AG04449 (cell line): ENCODE results near the gene PRXL2B.

Experiments used
- CTCF ChIA-PET: fragments of 350-600 bp; formaldehyde crosslinking; extraction: SDS; loops from one replicate; lab custom pipeline; 2021; ENCODE audit warnings: antibody characterized with exemption; lab: Yijun Ruan, JAX
- POLR2A ChIA-PET: fragments of 400-600, 350-600 bp; formaldehyde crosslinking; extraction: SDS; loops from one replicate; lab custom pipeline; 2020; ENCODE audit warnings: antibody characterized with exemption, inconsistent platforms; lab: Yijun Ruan, JAX
- DNase-seq: peaks from one replicate; pipeline ENCODE4 v3.0.0-alpha.2; 2010; ENCODE audit warnings: low read depth, low spot score
- H3K4me3 ChIP-seq: 2 replicates; pipeline ENCODE4 v1.5.1; 2011; ENCODE audit warnings: low read depth, mild to moderate bottlenecking, control low read depth, low read length
- TF ChIP-seq, protein P1 (sequence below): IDR thresholded peaks from one replicate; pipeline ENCODE4 v1.5.1; 2011; ENCODE audit warnings: mild to moderate bottlenecking, moderate library complexity, low read length, control low read depth, inconsistent platforms; ENCODE audit not compliant: insufficient read depth; ENCODE audit errors: missing control alignments

The PRXL2B gene

DNA sequence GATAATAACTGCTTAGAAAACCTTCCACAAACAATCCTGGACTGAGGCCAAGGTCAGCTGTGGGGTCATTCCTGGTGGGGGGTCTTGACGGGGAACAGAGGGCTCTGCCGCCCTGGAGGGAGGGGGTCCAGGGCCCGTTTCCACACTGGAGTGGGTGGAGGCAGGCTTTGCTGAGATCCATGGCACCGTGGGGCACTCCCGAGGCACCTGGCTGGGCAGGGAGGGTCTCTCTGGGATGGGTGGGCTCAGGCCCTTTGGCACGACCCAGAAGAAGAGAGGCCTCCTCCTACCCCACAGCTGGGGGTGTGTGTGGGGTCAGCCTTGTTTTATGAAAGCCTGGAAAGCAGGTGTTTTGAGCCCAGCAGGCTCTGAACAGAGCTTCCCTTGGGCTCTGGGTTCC lies 41.2 kb downstream of the PRXL2B start:
- no peak overlapping the region for H3K4me3 ChIP-seq
- DNase-seq, result no peak
- CTCF ChIA-PET, result no interaction called here
- TF ChIP-seq, protein P1, sequence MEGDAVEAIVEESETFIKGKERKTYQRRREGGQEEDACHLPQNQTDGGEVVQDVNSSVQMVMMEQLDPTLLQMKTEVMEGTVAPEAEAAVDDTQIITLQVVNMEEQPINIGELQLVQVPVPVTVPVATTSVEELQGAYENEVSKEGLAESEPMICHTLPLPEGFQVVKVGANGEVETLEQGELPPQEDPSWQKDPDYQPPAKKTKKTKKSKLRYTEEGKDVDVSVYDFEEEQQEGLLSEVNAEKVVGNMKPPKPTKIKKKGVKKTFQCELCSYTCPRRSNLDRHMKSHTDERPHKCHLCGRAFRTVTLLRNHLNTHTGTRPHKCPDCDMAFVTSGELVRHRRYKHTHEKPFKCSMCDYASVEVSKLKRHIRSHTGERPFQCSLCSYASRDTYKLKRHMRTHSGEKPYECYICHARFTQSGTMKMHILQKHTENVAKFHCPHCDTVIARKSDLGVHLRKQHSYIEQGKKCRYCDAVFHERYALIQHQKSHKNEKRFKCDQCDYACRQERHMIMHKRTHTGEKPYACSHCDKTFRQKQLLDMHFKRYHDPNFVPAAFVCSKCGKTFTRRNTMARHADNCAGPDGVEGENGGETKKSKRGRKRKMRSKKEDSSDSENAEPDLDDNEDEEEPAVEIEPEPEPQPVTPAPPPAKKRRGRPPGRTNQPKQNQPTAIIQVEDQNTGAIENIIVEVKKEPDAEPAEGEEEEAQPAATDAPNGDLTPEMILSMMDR, result no peak
- POLR2A ChIA-PET, result no interaction called here

DNA sequence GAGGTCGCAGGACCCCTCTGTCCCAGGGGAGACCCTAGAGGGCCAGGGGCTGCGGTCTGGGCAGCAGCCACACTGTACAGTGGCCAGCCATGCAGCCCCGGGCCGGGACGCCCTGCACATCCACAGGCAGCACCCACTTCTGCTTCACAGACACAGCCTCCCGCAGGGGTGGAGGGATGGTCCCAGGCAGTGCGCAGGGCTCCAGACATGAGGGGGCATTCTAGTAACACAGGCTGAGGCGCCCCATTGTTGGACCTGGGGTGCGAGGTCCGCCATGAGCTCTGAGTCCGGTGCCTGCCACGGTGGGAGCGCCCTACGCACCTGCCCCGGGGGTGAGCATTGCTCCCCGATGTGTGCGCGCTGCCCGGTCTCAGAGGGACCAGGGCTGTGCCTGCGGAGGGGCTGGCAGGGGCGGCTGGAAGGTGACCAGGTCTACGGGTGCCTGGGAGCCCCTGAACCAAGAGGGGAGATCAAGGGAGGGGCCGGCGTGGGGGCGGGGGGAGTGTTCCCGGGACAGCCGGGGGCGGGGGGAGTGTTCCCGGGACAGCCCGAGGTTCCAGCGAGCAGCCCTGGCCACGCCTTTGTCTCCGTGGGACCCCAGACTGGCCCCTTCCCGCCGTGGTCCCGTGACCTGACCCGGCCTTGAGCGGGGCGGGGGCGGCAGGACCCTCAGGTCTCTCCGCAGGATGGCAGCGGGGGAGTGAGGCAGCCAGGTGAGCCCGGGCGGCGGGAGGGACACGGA lies 41.8 kb downstream of the PRXL2B start:
- ChIA-PET CTCF (no interaction called here), POLR2A (no interaction called here)
- DNase-seq, result no peak
- TF ChIP-seq, protein P1, result no peak
- no peak overlapping the region for H3K4me3 ChIP-seq

- POLR2A ChIA-PET, result no interaction called here
- CTCF ChIA-PET, result no interaction called here
- DNase-seq, result no peak
- H3K4me3 ChIP-seq, result no peak overlapping the region
- TF ChIP-seq, protein P1, result no peak
Measured at GRCh38 chr1:2628933-2629626, 42.5 kb downstream of the PRXL2B start.

DNA sequence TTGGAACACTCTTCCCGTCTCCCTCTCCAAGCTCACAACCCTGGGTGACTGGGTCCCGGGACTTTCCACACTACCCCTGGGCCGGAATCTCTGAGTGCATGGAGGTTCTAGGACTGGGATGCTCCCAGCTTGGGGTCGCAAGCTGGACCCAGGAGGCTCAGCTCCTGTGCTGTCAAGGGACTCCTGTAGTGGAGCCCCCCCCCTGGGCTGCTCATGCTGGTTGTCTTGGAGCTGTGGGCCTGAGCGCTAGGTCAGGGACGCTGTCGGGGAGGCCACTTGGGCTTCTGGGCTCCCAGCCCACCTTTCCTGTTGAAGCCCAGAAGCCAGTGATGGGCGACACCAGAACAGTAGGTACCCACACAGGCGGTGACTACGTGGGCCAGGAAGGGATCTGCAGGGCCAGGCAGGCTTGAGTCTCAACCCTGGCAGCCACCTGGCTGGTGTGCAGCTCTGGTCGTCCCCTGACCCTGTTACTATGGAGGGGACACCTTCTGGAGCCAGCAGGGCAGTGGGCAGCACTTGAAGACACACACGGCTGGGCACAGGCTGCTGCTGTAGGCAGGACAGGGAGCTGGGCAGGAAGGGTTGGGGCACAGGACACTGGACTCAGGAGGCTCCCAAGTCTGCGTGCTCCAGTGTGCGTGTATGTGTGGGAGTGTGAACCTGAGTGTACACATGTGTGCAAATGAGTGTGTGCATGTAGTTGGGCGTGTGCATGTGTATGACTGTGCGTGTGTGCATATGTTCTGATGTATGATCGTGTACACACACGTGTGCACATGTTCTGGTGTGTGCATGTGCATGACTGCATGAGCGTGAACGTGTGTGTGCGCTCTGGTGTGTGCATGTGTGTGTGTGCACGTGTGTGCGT lies 43.3 kb downstream of the PRXL2B start:
- POLR2A ChIA-PET, result no interaction called here
- no peak for DNase-seq
- no peak overlapping the region for H3K4me3 ChIP-seq
- CTCF ChIA-PET, result no interaction called here
- TF ChIP-seq, protein P1, result no peak

GRCh38 chr1:2630498-2631135 lies 44.0 kb downstream of the PRXL2B start:
- CTCF ChIA-PET, result no interaction called here
- POLR2A ChIA-PET, result no interaction called here
- DNase-seq, result no peak
- TF ChIP-seq, protein P1, result no peak
- H3K4me3 ChIP-seq, result no peak overlapping the region
